Tibial nerve (tissue), 3 donors: ENCODE measurements around the gene TPBGL.

Experiments used
- CTCF ChIP-seq, 5 experiments: fragments of 200-600 bp in 3 of 5; fragments of 450-650 bp in 2 of 5; sonication (generic) in 3 of 5; IDR thresholded peaks; one replicate each; pipeline ENCODE4 v1.5.1; 2016 to 2019; ENCODE audit warnings: antibody characterized with exemption in 5 of 5, mild to moderate bottlenecking in 3 of 5, moderate library complexity in 2 of 5
- POLR2A ChIP-seq, 2 donors: fragments of 450-650 bp; IDR thresholded peaks; one replicate each; pipeline ENCODE4 v1.6.1; 2017; ENCODE audit warnings: antibody characterized with exemption in 2 of 2, mild to moderate bottlenecking in 2 of 2, moderate library complexity in 2 of 2

- no peak for TF ChIP-seq POLR2A (IDR thresholded peaks at IDR 0.05)
- TF ChIP-seq CTCF (IDR thresholded peaks at IDR 0.05): no peak
These were observed 25.4 kb downstream of the TPBGL start for GRCh38 chr11:75265851-75266531.
